Neural progenitor cell (in vitro differentiated cells): ENCODE results near the gene RMRP. TPM values are rescaled to one million over a fixed set of nuclear protein-coding genes. Genes with fewer than 3 reads are reported as not detected.

Experiments used
- DNase-seq: peaks from one replicate; pipeline ENCODE4 v3.0.0-alpha.2; 2016; ENCODE audit warnings: low spot score
- H2AFZ ChIP-seq: fragments of 200-600 bp; sonication (generic); replicated peaks from 2 replicates; pipeline ENCODE4 v1.6.1; 2016; ENCODE audit warnings: antibody characterized with exemption
- H3F3A ChIP-seq: fragments of 200-600 bp; sonication (generic); 2 replicates; pipeline ENCODE4 v1.6.1; 2016; ENCODE audit warnings: antibody characterized with exemption, low read depth
- H3K27ac ChIP-seq: fragments of 200-600 bp; sonication (generic); 2 replicates; pipeline ENCODE4 v1.5.1; 2016; ENCODE audit warnings: mild to moderate bottlenecking
- H3K27me3 ChIP-seq: fragments of 200-600 bp; sonication (generic); 2 replicates; pipeline ENCODE4 v1.6.1; 2016; ENCODE audit warnings: mild to moderate bottlenecking, moderate library complexity
- H3K36me3 ChIP-seq: fragments of 200-600 bp; sonication (generic); 2 replicates; pipeline ENCODE4 v1.5.1; 2016
- H3K4me1 ChIP-seq: fragments of 200-600 bp; sonication (generic); 2 replicates; pipeline ENCODE4 v1.6.1; 2016; ENCODE audit warnings: mixed run types
- H3K4me2 ChIP-seq: fragments of 200-600 bp; sonication (generic); 2 replicates; pipeline ENCODE4 v1.6.1; 2016
- H3K4me3 ChIP-seq: fragments of 200-600 bp; sonication (generic); 2 replicates; pipeline ENCODE4 v1.5.1; 2016
- H3K79me2 ChIP-seq: fragments of 200-600 bp; sonication (generic); 2 replicates; pipeline ENCODE4 v1.6.1; 2016; ENCODE audit warnings: low read depth
- H3K9ac ChIP-seq: fragments of 200-600 bp; sonication (generic); 2 replicates; pipeline ENCODE4 v1.6.1; 2016
- H3K9me3 ChIP-seq: fragments of 200-600 bp; sonication (generic); 2 replicates; pipeline ENCODE4 v1.5.1; 2016; ENCODE audit warnings: low read depth
- H4K20me1 ChIP-seq: fragments of 200-600 bp; sonication (generic); 2 replicates; pipeline ENCODE4 v1.6.1; 2016; ENCODE audit warnings: low read depth
- H3K27ac Mint-ChIP-seq: 3 replicates; pipeline ENCODE4 v1.8.0; 2021; ENCODE audit warnings: mixed read lengths
- H3K27me3 Mint-ChIP-seq: 2 replicates; pipeline ENCODE4 v1.8.0; 2022; ENCODE audit warnings: low read depth, mild to moderate bottlenecking, inconsistent platforms, moderate library complexity, mixed read lengths; ENCODE audit not compliant: insufficient read depth
- H3K36me3 Mint-ChIP-seq: 3 replicates; pipeline ENCODE4 v1.8.0; 2021; ENCODE audit warnings: mixed read lengths
- H3K4me1 Mint-ChIP-seq: 3 replicates; pipeline ENCODE4 v1.8.0; 2021; ENCODE audit warnings: mixed read lengths
- H3K4me3 Mint-ChIP-seq: 3 replicates; pipeline ENCODE4 v1.8.0; 2021; ENCODE audit warnings: mild to moderate bottlenecking, moderate library complexity, mixed read lengths
- H3K9me3 Mint-ChIP-seq: 3 replicates; pipeline ENCODE4 v1.8.0; 2020; ENCODE audit warnings: mixed read lengths
- EZH2 ChIP-seq: fragments of 200-600 bp; sonication (generic); IDR thresholded peaks from 2 replicates; pipeline ENCODE4 v1.6.1; 2017; ENCODE audit warnings: antibody characterized with exemption, mild to moderate bottlenecking, moderate library complexity
- EZH2phosphoT487 ChIP-seq: fragments of 200-600 bp; sonication (generic); IDR thresholded peaks from 2 replicates; pipeline ENCODE4 v1.6.1; 2017; ENCODE audit warnings: antibody characterized with exemption
- total RNA-seq: library from RNA; depleted of rRNA; stranded (reverse); fragments of >200 nt; gene quantifications from 2 replicates; pipeline ENCODE4 v1.2.3, GENCODE V29; 2015; ENCODE audit warnings: low replicate concordance
- TF ChIP-seq, protein P1 (sequence below): fragments of 200-600 bp; sonication (generic); IDR thresholded peaks from 2 replicates; pipeline ENCODE4 v1.5.1; 2017; ENCODE audit warnings: antibody characterized with exemption, mild to moderate bottlenecking

Gene RMRP
- total RNA-seq, 1 donor from 2014 or later, result 2,709 TPM

DNA sequence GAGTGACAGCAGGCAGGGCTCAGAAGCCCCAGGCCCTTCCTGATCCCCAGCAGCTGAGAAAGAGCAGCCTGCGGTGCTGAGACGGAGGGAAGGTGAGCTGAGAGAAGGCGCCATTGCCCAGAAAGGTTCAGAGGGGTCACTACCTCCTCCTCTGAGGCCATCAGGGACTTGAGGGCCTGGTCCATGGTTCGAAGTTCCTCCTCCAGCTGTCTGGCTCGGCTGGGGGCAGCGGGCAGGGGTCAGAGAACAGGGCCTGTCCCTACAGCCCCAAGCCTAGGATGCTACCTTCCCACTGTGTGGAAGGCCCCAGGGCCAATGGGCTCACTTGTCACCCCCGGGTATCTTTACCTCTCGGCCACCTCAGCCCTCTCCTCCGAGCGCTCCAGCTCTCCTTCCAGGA, 27.1 kb upstream of the RMRP start:
- DNase-seq, result no peak
- Histone ChIP-seq H3K9me3 (no peaks in the 10 kb centered on the region), H3K4me2 (no peak overlapping the region), H2AFZ (no peak overlapping the region), H3K4me3 (no peak overlapping the region), H3K27me3 (no peaks in the 10 kb centered on the region), H3K36me3 (no peaks in the 10 kb centered on the region), H3K79me2 (peaks cover 19% of the 10 kb centered on the region), H4K20me1 (no peaks in the 10 kb centered on the region), H3K27ac (no peak overlapping the region), H3K9ac (no peak overlapping the region), H3K4me1 (peaks cover 9% of the 10 kb centered on the region), H3F3A (peaks cover 15% of the 10 kb centered on the region)
- TF ChIP-seq, protein P1, sequence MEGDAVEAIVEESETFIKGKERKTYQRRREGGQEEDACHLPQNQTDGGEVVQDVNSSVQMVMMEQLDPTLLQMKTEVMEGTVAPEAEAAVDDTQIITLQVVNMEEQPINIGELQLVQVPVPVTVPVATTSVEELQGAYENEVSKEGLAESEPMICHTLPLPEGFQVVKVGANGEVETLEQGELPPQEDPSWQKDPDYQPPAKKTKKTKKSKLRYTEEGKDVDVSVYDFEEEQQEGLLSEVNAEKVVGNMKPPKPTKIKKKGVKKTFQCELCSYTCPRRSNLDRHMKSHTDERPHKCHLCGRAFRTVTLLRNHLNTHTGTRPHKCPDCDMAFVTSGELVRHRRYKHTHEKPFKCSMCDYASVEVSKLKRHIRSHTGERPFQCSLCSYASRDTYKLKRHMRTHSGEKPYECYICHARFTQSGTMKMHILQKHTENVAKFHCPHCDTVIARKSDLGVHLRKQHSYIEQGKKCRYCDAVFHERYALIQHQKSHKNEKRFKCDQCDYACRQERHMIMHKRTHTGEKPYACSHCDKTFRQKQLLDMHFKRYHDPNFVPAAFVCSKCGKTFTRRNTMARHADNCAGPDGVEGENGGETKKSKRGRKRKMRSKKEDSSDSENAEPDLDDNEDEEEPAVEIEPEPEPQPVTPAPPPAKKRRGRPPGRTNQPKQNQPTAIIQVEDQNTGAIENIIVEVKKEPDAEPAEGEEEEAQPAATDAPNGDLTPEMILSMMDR, result no peak
- no peak for TF ChIP-seq EZH2phosphoT487
- TF ChIP-seq EZH2, result no peak
- no peak overlapping the region for H3K4me3 Mint-ChIP-seq
- peaks cover 33% of the 10 kb centered on the region for H3K4me1 Mint-ChIP-seq
- peaks cover 24% of the 10 kb centered on the region for H3K36me3 Mint-ChIP-seq
- peaks cover 2% of the 10 kb centered on the region for H3K9me3 Mint-ChIP-seq
- H3K27me3 Mint-ChIP-seq, result peaks cover 9% of the 10 kb centered on the region
- no peak overlapping the region for H3K27ac Mint-ChIP-seq

DNA sequence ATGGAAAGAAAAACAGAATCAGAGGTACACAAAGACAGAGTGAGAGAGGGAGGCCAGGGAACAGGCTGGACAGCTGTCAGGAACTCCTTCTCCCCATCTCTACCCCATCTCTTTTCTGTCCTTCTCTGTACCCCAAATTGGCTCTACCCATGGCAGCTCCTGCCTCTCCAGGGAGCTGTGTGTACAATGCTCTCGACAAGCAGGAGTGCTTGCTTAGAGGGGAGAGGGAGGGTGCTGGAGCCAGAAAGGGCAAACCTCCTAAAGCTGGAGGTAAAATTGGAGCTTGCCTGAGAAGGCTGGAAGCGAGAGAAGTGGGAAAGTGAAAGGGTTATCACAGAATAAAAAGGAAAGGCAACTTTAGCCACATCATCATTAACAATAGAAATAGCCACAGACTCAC, 25.5 kb upstream of the RMRP start:
- Mint-ChIP-seq H3K27me3 (peaks cover 4% of the 10 kb centered on the region), H3K36me3 (peaks cover 24% of the 10 kb centered on the region), H3K4me3 (no peak overlapping the region), H3K9me3 (peaks cover 2% of the 10 kb centered on the region), H3K4me1 (peaks cover 23% of the 10 kb centered on the region), H3K27ac (peak overlapping the region; percentile 61)
- Histone ChIP-seq H3K79me2 (peaks cover 5% of the 10 kb centered on the region), H3F3A (peaks cover 16% of the 10 kb centered on the region), H3K4me1 (peaks cover 3% of the 10 kb centered on the region), H3K27me3 (no peaks in the 10 kb centered on the region), H2AFZ (no peak overlapping the region), H3K27ac (no peak overlapping the region), H3K9me3 (no peaks in the 10 kb centered on the region), H3K36me3 (no peaks in the 10 kb centered on the region), H3K4me2 (no peak overlapping the region), H4K20me1 (no peaks in the 10 kb centered on the region), H3K9ac (no peak overlapping the region), H3K4me3 (no peak overlapping the region)
- no peak for DNase-seq
- TF ChIP-seq EZH2 (no peak), EZH2phosphoT487 (no peak)
- TF ChIP-seq, protein P1, result no peak

DNA sequence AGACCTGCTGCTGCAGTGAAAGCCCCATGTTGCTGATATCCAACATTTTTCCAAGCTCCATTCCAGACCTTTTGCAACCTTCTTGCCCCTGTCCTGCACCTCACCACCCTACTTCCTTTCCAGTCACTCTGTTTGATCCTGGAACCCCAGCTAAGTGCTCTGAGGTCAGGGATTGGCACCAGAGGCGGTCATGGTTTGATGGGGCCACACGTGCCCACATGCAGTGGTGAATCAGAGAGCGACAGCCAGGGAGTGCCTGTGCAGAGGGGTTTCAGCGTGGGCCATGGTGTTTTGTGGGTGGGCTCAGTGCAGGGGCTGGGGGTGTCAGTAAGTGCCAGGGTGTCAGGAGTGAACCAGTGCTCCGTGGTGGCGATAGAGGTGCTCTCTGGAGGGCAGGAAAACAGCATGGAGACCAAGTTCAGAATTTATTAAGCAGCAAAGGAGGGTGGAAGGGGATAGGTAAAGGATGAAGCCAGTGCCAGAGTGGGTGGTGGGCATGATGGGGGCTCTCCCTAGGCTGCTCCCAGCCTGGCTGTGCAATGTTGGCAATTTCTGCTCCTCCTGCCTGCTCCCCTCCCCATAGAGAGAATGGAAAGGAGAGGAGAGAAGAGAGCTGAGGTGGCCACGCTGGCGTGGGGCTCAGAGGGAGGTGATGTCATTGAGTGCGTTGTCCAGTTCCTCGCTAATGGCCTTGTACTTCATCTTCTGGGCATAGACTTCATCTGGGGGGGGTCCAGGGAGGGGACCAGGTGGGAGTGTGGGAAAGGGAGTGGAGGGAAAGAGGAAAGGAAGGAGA, 24.9 kb upstream of the RMRP start:
- H4K20me1 ChIP-seq, result no peaks in the 10 kb centered on the region
- no peak overlapping the region for H3K27ac ChIP-seq
- Mint-ChIP-seq H3K36me3 (peaks cover 24% of the 10 kb centered on the region), H3K27me3 (peaks cover 4% of the 10 kb centered on the region), H3K9me3 (peaks cover 2% of the 10 kb centered on the region), H3K4me1 (peaks cover 19% of the 10 kb centered on the region), H3K4me3 (no peak overlapping the region), H3K27ac (peak overlapping the region; percentile 61)
- H3K4me2 ChIP-seq, result no peak overlapping the region
- no peaks in the 10 kb centered on the region for H3K36me3 ChIP-seq
- peaks cover 17% of the 10 kb centered on the region for H3F3A ChIP-seq
- H3K27me3 ChIP-seq, result no peaks in the 10 kb centered on the region
- H3K79me2 ChIP-seq, result no peaks in the 10 kb centered on the region
- no peak overlapping the region for H2AFZ ChIP-seq
- no peak overlapping the region for H3K4me3 ChIP-seq
- DNase-seq, result no peak
- H3K4me1 ChIP-seq, result peaks cover 3% of the 10 kb centered on the region
- TF ChIP-seq, protein P1, result no peak
- TF ChIP-seq EZH2phosphoT487 (no peak), EZH2 (no peak)
- no peak overlapping the region for H3K9ac ChIP-seq
- no peaks in the 10 kb centered on the region for H3K9me3 ChIP-seq
